GM12874 (cell line): ENCODE results near the gene ATXN1.

ENCODE experiments used
- TF ChIP-seq, protein P1 (sequence below): IDR thresholded peaks from 2 replicates; pipeline ENCODE4 v1.5.1; 2011; ENCODE audit warnings: low read depth, mild to moderate bottlenecking, control low read depth, low read length, moderate library complexity; ENCODE audit not compliant: insufficient read depth

Gene ATXN1

DNA sequence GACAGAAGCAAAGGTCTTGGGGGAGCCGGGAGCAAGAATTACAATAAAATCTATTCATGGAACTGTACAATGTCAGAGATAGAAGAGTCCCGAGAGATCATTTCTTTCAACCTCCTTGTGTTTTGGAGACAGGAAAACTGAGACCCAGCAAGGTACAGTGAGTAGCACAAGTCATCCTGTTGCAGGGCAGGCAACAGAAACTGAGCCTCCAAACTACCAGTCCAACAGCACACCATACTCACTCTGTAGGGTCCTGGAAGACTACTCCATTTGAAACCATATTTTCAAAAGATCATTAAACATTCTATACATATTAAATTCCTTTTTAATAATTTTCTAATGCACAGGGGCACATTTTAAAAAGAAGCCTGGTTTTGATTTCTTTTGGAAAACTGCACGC, 14.4 kb downstream of the ATXN1 start:
- TF ChIP-seq, protein P1, sequence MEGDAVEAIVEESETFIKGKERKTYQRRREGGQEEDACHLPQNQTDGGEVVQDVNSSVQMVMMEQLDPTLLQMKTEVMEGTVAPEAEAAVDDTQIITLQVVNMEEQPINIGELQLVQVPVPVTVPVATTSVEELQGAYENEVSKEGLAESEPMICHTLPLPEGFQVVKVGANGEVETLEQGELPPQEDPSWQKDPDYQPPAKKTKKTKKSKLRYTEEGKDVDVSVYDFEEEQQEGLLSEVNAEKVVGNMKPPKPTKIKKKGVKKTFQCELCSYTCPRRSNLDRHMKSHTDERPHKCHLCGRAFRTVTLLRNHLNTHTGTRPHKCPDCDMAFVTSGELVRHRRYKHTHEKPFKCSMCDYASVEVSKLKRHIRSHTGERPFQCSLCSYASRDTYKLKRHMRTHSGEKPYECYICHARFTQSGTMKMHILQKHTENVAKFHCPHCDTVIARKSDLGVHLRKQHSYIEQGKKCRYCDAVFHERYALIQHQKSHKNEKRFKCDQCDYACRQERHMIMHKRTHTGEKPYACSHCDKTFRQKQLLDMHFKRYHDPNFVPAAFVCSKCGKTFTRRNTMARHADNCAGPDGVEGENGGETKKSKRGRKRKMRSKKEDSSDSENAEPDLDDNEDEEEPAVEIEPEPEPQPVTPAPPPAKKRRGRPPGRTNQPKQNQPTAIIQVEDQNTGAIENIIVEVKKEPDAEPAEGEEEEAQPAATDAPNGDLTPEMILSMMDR: no peak

DNA sequence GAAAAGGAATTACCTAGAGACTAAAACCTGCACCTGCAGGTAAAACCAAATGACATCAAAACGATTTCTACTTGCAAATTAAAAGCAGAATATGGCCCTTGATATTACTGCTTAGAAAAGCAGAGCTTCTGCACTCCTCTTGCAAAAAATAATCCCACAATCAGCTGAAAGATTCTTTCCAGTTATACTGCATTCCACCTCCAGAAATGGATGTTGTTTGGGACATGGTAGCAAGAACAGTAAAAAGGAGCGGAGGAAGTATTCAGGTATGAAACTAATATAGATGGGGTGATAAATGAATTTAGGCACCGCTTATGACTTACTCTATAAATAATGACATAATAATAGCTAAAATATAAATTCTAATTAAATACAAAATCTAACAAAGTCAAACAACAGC, 14.9 kb downstream of the ATXN1 start:
- TF ChIP-seq, protein P1: no peak

DNA sequence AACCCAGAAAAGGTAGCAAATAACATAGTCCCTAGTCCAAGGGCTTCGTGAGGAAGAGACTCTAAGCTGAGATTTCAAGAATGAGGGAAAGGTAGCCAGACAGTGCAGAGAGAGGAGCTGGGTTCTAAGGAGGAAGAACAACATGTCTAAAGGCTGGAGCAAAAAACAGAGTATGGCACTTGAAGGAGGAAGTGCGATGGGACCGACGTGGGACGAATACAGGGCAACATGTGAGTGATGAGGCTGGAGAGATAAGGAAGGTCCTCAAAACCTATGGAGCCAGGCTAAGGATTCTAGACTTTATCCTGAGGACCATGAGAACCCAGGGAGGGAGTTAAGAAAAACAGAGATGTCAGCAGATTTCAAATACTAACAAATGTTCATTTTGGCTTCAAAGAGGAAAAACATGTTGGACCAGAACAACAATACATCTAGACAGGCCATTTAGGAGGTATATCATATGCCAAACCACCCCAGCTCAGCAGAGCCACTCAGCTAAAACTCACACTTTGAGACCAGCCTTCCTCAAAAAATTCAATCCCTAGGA, 17.5 kb downstream of the ATXN1 start:
- TF ChIP-seq, protein P1: no peak

DNA sequence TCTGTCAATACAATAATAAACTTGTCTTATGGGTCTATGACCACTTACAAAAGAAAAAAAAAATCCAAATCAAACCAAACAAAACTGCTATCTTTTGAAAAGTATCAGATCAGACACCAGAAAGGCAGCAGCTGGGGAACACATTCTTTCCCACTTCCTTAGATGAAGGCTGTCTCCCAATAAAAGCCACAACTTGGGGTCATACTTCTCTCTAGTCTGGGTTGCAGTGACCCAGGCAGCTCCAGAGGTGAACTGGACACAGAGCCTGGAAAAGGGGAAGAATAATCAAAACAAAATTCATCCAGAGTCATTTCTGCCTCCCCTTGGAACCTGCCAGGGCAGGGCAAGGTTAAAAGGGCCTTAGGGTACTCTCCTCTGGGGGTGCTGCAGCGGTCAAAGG, 19.1 kb downstream of the ATXN1 start:
- TF ChIP-seq, protein P1: no peak

DNA sequence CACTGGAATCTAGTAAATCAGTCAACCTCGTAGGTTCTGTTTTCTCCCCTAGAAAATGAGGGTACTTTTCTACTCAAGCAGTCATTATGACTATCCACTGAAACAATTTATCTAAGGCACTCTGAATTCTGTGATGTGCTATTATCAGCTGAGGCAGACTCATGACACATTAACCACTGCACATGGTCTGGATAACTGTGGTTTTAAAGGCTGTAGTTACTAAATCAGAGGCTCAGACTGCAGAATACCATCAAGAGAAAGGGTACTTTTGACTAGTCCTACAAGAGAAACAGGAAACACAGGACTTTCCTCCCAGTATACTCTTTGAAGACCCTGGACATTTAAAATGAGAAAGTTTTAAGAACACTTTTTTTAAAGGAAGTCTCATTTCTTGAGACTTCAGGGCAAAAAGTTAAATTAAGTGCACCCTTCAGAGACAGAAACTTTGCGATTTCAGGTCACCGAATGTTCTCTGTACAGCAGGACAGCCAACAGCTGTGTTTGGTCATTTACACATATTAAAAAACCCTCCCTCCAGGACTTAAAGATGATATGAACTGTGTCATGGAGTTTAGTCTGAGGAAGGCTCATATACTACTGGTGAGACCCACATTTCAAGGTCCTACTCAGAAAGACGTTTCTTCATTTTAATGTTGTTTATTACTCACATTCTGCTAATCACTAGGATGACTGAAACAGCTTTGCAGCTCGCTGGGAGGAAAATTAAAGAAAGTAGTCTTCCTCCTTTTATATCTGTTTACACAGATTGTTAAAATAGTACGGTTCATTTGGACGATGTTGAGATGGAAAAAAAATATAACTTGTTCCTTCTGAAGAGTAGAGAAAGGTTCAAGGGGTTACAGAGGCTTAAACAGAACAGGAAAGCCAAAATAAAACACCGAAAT, 19.9 kb downstream of the ATXN1 start:
- TF ChIP-seq, protein P1: no peak

DNA sequence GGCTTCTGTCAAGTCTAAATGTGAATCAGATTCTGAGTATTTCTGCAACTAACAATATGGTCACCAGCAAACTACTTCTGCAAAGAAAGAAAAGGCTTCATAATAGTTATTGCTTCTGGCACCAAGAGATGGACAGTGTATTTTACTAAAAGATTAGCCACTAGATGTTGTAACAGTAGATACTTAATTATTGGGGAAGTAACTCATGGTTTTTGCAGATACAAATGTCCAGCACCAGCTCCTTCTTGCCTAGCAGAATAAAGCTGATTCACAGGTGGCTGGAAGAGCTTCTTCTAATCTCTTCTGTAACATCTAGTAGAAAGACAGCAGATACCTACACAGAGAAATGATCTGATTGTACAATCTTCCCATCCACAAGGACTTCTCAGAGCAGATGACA, 21.2 kb downstream of the ATXN1 start:
- TF ChIP-seq, protein P1: no peak

DNA sequence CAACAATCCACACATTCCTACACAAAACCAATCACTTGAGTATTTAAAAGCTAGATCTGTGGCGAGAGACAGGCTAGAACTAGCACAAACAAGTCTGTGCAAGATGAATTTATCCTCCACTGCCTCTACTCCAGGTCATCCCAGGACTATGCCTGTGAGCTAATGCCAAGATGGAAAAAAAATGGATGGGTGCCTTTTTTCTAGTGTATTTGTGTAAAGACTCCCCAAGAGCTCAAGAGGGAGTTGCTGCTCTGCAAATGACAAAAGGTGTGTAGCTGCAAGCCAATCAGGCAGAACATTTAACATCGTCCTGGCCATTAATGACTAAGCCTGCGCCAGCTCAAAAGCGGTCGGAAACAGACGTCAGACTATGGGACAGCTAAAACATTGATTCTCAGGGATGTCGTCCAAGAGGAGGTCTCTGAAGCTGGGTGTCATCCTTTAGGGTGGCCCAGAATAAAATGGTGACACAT, 21.9 kb downstream of the ATXN1 start:
- TF ChIP-seq, protein P1: no peak
